Mesendoderm (in vitro differentiated cells): Measurements from ENCODE around the gene PDE11A.

Experiments
- DNase-seq: peaks from one replicate; pipeline ENCODE4 v3.0.0; 2013
- H2AK5ac ChIP-seq: 2 replicates; pipeline ENCODE4 v1.6.1; 2013; ENCODE audit warnings: low read length, inconsistent platforms
- H2BK120ac ChIP-seq: 2 replicates; pipeline ENCODE4 v1.6.1; 2013; ENCODE audit warnings: low read depth, mild to moderate bottlenecking, low read length, moderate library complexity, mixed read lengths
- H2BK15ac ChIP-seq: replicated peaks from 2 replicates; pipeline ENCODE4 v1.6.1; 2013; ENCODE audit warnings: low read depth, mild to moderate bottlenecking, moderate library complexity
- H2BK5ac ChIP-seq: 2 replicates; pipeline ENCODE4 v1.6.1; 2013; ENCODE audit warnings: low read length, inconsistent platforms
- H3K18ac ChIP-seq: 2 replicates; pipeline ENCODE4 v1.6.1; 2013; ENCODE audit warnings: mild to moderate bottlenecking, low read length, mixed read lengths
- H3K23ac ChIP-seq: one replicate; pipeline ENCODE4 v1.6.1; 2013; ENCODE audit warnings: low read length
- H3K27ac ChIP-seq: 2 replicates; pipeline ENCODE4 v1.5.1; 2013; ENCODE audit warnings: low read depth, mild to moderate bottlenecking, inconsistent platforms, low read length, moderate library complexity
- H3K27me3 ChIP-seq: 2 replicates; pipeline ENCODE4 v1.6.1; 2013; ENCODE audit warnings: low read length, control low read depth, mild to moderate bottlenecking, inconsistent platforms; ENCODE audit not compliant: insufficient read depth, poor library complexity
- H3K36me3 ChIP-seq: 2 replicates; pipeline ENCODE4 v1.6.1; 2013; ENCODE audit warnings: low read length, inconsistent platforms; ENCODE audit not compliant: control insufficient read depth, insufficient read depth
- H3K4ac ChIP-seq: one replicate; pipeline ENCODE4 v1.6.1; 2013; ENCODE audit warnings: low read depth, mild to moderate bottlenecking, low read length, moderate library complexity
- H3K4me1 ChIP-seq: 2 replicates; pipeline ENCODE4 v1.6.1; 2013; ENCODE audit warnings: low read depth, low read length, inconsistent platforms; ENCODE audit not compliant: control insufficient read depth
- H3K4me2 ChIP-seq: 2 replicates; pipeline ENCODE4 v1.6.1; 2013; ENCODE audit warnings: low read length
- H3K4me3 ChIP-seq: 2 replicates; pipeline ENCODE4 v1.5.1; 2013; ENCODE audit warnings: mild to moderate bottlenecking, low read length
- H3K56ac ChIP-seq: one replicate; pipeline ENCODE4 v1.6.1; 2013; ENCODE audit warnings: low read length
- H3K79me1 ChIP-seq: 2 replicates; pipeline ENCODE4 v1.6.1; 2013; ENCODE audit warnings: low read length, inconsistent platforms
- H3K79me2 ChIP-seq: 2 replicates; pipeline ENCODE4 v1.6.1; 2013; ENCODE audit warnings: mild to moderate bottlenecking, low read length; ENCODE audit not compliant: control insufficient read depth, insufficient read depth
- H3K9ac ChIP-seq: 2 replicates; pipeline ENCODE4 v1.6.1; 2013; ENCODE audit warnings: low read length, inconsistent platforms
- H4K5ac ChIP-seq: one replicate; pipeline ENCODE4 v1.6.1; 2013; ENCODE audit warnings: low read length
- H4K8ac ChIP-seq: one replicate; pipeline ENCODE4 v1.6.1; 2013; ENCODE audit warnings: low read depth, mild to moderate bottlenecking, control low read depth, low read length, moderate library complexity
- WGBS: extraction: QIAGEN DNeasy Blood & Tissue Kit; methylation state at CpG from one replicate; pipeline ENCODE4 v1.1.7; 2013; ENCODE audit warnings: low lambda C conversion rate, missing lambda C conversion rate; ENCODE audit not compliant: insufficient coverage; ENCODE audit errors: extremely low coverage; 5-methylcytosine and 5-hydroxymethylcytosine counted together

Gene PDE11A

DNA sequence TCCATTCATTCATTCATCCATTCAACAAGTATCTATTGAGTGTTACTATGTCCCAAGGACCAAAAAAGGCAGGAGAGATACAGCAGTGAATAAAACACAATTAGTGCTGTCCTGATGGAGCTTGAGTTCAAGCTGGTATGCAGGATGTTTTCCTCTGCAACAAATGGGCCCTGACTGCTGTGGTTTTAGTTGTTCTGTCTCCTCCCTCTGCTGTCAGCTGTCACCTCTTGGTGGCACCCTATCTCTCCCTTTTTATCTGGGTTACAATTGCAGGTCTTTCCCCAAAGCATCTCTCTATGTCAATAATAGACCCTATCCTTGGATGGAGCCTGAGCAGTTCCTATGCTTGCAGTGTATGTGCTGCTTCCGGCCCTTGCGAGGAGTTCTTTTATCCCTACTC is 304.8 kb downstream of the PDE11A start:
- H3K4me1 ChIP-seq, result no peaks in the 10 kb centered on the region
- H3K79me2 ChIP-seq, result no peaks in the 10 kb centered on the region
- H3K79me1 ChIP-seq, result no peaks in the 10 kb centered on the region
- no peak overlapping the region for H2AK5ac ChIP-seq
- no peak overlapping the region for H4K8ac ChIP-seq
- H2BK5ac ChIP-seq, result no peak overlapping the region
- H3K9ac ChIP-seq, result no peak overlapping the region
- H4K5ac ChIP-seq, result no peak overlapping the region
- no CpG with 5 or more reads among the region's 2 CpGs for WGBS
- DNase-seq, result peak; percentile 39
- no peak overlapping the region for H3K4ac ChIP-seq
- H3K56ac ChIP-seq, result no peak overlapping the region
- H3K27me3 ChIP-seq, result no peaks in the 10 kb centered on the region
- H3K4me3 ChIP-seq, result no peak overlapping the region
- H2BK120ac ChIP-seq, result no peak overlapping the region
- H3K18ac ChIP-seq, result no peak overlapping the region
- H3K4me2 ChIP-seq, result no peak overlapping the region
- no peak overlapping the region for H2BK15ac ChIP-seq
- H3K27ac ChIP-seq, result no peak overlapping the region
- no peaks in the 10 kb centered on the region for H3K36me3 ChIP-seq
- H3K23ac ChIP-seq, result no peak overlapping the region

DNA sequence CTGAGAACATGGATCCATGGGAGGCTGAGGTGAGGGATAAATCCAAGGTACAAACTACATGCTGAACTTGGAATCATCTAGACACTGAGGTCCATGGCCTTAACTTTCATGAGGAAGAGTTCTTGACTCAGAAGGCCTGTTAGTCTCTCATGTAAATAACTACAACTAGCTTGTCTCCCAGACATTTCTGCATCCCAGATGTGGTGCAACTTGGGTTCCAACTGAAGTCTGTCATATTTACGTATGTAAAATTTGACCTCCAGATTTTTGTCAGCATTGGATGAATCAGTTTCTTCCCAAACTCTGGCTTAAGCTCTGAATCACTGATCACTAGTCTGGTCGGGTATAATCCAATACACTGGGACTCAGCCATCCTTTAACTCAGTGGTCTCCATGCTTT is 306.9 kb downstream of the PDE11A start:
- H2BK5ac ChIP-seq, result no peak overlapping the region
- no peak overlapping the region for H3K4me3 ChIP-seq
- H3K9ac ChIP-seq, result no peak overlapping the region
- no peak overlapping the region for H4K8ac ChIP-seq
- DNase-seq, result no peak
- H3K18ac ChIP-seq, result no peak overlapping the region
- no peak overlapping the region for H2BK15ac ChIP-seq
- no peak overlapping the region for H4K5ac ChIP-seq
- H3K27me3 ChIP-seq, result no peaks in the 10 kb centered on the region
- no peak overlapping the region for H3K27ac ChIP-seq
- no peak overlapping the region for H3K23ac ChIP-seq
- H3K56ac ChIP-seq, result no peak overlapping the region
- no peak overlapping the region for H3K4ac ChIP-seq
- H3K4me2 ChIP-seq, result no peak overlapping the region
- no peak overlapping the region for H2AK5ac ChIP-seq
- H3K79me1 ChIP-seq, result no peaks in the 10 kb centered on the region
- no peak overlapping the region for H2BK120ac ChIP-seq
- H3K4me1 ChIP-seq, result no peaks in the 10 kb centered on the region
- H3K79me2 ChIP-seq, result no peaks in the 10 kb centered on the region
- WGBS, result no CpG with 5 or more reads among the region's 2 CpGs
- H3K36me3 ChIP-seq, result no peaks in the 10 kb centered on the region

DNA sequence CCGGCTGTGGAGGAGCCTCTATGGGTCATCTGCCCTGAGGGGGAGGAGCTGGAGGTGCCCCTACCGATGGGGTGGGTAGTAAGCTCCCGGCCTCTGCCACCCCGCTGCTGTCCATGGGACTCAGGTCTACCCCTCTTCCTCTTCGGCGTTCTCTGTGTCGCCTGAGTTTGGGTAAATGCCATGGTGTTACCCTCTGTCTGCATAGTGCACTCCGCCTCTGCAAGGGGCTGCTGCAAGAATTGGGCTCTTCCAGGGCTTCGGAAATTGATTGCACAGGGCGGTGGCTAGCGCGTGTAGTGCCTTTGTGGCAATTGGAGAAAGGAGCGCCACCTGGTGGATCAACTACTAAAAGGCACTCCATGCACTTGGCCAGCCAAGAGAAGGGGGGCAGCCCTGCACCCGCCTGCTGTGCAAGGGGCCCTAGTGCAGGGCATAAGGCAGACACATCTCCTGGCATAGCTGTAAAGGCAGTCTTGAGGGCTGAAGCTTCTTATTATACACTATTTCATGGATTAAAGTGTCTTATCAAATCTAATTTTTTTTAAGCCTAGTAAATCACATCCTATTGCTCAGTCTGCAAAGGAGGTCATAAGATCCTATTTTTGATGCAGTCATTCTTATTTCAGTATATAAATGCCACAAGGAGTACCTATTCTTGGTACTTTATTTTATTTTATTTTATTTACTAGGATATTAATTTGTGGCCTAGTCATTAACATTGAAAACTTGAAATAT is 308.9 kb downstream of the PDE11A start:
- no CpG with 5 or more reads among the region's 14 CpGs for WGBS
- Histone ChIP-seq H3K23ac (no peak overlapping the region), H3K27me3 (no peaks in the 10 kb centered on the region), H3K9ac (peak overlapping the region; percentile 42), H3K4me1 (no peaks in the 10 kb centered on the region), H3K79me2 (no peaks in the 10 kb centered on the region), H2BK15ac (no peak overlapping the region), H2BK120ac (no peak overlapping the region), H4K5ac (no peak overlapping the region), H3K18ac (no peak overlapping the region), H3K4ac (no peak overlapping the region), H3K79me1 (no peaks in the 10 kb centered on the region), H2AK5ac (no peak overlapping the region), H2BK5ac (no peak overlapping the region), H3K4me3 (no peak overlapping the region), H3K36me3 (no peaks in the 10 kb centered on the region), H3K27ac (no peak overlapping the region), H4K8ac (no peak overlapping the region), H3K4me2 (peak overlapping the region; percentile 42), H3K56ac (peak overlapping the region; percentile 82)
- peak; percentile 90 for DNase-seq

DNA sequence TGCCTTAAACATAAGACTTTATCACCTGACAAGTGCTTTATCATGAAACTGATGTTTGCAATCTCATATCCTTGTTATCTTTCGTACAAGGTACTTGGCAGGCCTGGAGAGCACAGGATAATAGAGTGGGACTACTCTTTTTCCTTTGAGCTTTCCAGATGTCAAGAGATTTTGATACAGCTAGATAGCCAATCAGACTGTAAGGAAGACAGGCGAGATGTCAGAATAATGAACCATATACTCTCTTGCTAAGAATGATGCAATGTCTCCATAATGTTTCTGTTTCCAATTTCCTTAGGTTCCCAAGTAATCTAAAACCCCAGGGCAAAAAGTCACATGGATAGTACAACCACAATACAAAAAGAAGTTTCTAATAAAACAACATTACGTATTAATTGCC is 313.1 kb downstream of the PDE11A start:
- no peak overlapping the region for H3K9ac ChIP-seq
- H3K4me1 ChIP-seq, result peaks cover 3% of the 10 kb centered on the region
- no peak overlapping the region for H2BK5ac ChIP-seq
- peak; percentile 39 for DNase-seq
- H4K5ac ChIP-seq, result no peak overlapping the region
- H3K18ac ChIP-seq, result no peak overlapping the region
- WGBS, result no CpG with 5 or more reads among the region's 3 CpGs
- no peaks in the 10 kb centered on the region for H3K79me1 ChIP-seq
- H2AK5ac ChIP-seq, result no peak overlapping the region
- no peak overlapping the region for H2BK15ac ChIP-seq
- H3K4me3 ChIP-seq, result no peak overlapping the region
- H3K56ac ChIP-seq, result no peak overlapping the region
- H3K4ac ChIP-seq, result no peak overlapping the region
- no peak overlapping the region for H3K4me2 ChIP-seq
- no peak overlapping the region for H3K27ac ChIP-seq
- no peaks in the 10 kb centered on the region for H3K27me3 ChIP-seq
- no peaks in the 10 kb centered on the region for H3K79me2 ChIP-seq
- H2BK120ac ChIP-seq, result no peak overlapping the region
- H3K36me3 ChIP-seq, result no peaks in the 10 kb centered on the region
- no peak overlapping the region for H4K8ac ChIP-seq
- no peak overlapping the region for H3K23ac ChIP-seq

DNA sequence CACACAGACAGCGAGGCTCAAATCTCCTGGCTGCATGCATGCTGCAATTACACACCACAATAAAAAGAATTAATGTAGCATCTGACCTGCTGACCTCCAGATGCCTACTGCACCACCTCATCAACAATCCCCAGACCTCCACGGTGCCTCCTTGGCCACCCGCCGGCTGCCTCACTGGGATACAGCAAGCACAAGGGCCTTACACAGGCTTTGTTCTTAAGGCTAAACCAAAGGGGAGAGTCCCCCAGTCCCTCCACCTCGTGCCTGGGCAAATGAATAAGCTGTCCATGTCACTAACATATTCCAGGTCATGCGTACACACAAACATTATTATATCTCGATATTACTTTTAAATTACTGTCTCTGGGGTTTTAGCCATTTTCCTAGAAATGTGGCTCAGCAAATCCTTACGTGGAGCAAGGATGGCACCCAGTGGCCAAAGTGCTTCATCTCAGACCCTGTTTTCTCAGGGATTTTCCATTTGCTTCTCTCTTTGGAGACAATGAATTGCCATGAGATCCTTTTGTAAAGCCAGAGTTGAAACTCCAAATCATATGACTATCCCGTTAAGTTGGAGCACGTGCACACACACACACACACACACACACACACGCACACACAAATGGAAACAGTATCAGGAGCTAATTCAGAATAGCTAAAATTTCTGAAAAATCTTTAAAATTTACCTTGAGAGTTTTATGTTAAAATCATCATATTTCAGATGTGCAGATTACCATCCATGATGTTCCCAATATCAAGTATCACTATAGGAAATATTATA is 313.8 kb downstream of the PDE11A start:
- H3K36me3 ChIP-seq, result no peaks in the 10 kb centered on the region
- no peaks in the 10 kb centered on the region for H3K79me1 ChIP-seq
- H2BK5ac ChIP-seq, result no peak overlapping the region
- no peak overlapping the region for H4K5ac ChIP-seq
- no peak overlapping the region for H3K23ac ChIP-seq
- peaks cover 3% of the 10 kb centered on the region for H3K4me1 ChIP-seq
- H3K27ac ChIP-seq, result no peak overlapping the region
- no peaks in the 10 kb centered on the region for H3K79me2 ChIP-seq
- DNase-seq, result peak; percentile 80
- H3K56ac ChIP-seq, result peak overlapping the region; percentile 71
- H3K4me3 ChIP-seq, result no peak overlapping the region
- no peak overlapping the region for H3K4me2 ChIP-seq
- peak overlapping the region; percentile 34 for H3K9ac ChIP-seq
- no peak overlapping the region for H3K18ac ChIP-seq
- H3K27me3 ChIP-seq, result no peaks in the 10 kb centered on the region
- no peak overlapping the region for H2BK15ac ChIP-seq
- no peak overlapping the region for H4K8ac ChIP-seq
- no peak overlapping the region for H2AK5ac ChIP-seq
- no peak overlapping the region for H3K4ac ChIP-seq
- no CpG with 5 or more reads among the region's 11 CpGs for WGBS
- H2BK120ac ChIP-seq, result no peak overlapping the region
